Liver (tissue), 3 donors: Measurements from ENCODE around the gene TMTC1.

Source experiments
- ATF3 ChIP-seq: IDR thresholded peaks from 2 replicates; pipeline ENCODE4 v1.6.1; 2016; ENCODE audit warnings: antibody characterized with exemption
- CTCF ChIP-seq: fragments of 150-350 bp; IDR thresholded peaks from 2 replicates; pipeline ENCODE4 v1.5.1; 2017; ENCODE audit warnings: improper control_type of control experiment, low read depth, low read length; ENCODE audit not compliant: missing input control
- EGR1 ChIP-seq, 2 donors: IDR thresholded peaks; 2 replicates each; pipeline ENCODE4 v1.6.1; 2016 to 2018; ENCODE audit warnings: antibody characterized with exemption in 2 of 2, low read depth in 2 of 2
- GABPA ChIP-seq, 2 donors: IDR thresholded peaks in 1 of 2; conservative IDR thresholded peaks in 1 of 2; 2 replicates each; pipeline ENCODE4 v1.6.1; 2016; ENCODE audit warnings: antibody characterized with exemption in 2 of 2, mild to moderate bottlenecking in 1 of 2, moderate library complexity in 1 of 2
- HNF4A ChIP-seq, 2 donors: conservative IDR thresholded peaks; 2 replicates each; pipeline ENCODE4 v1.6.1; 2016; ENCODE audit warnings: antibody characterized with exemption in 2 of 2, mild to moderate bottlenecking in 2 of 2
- JUND ChIP-seq, 2 donors: IDR thresholded peaks; 2 replicates each; pipeline ENCODE4 v1.6.1; 2016; ENCODE audit warnings: antibody characterized with exemption in 2 of 2
- MAX ChIP-seq: IDR thresholded peaks from 2 replicates; pipeline ENCODE4 v1.6.1; 2016; ENCODE audit warnings: antibody characterized with exemption
- REST ChIP-seq: IDR thresholded peaks from 2 replicates; pipeline ENCODE4 v1.6.1; 2016; ENCODE audit warnings: antibody characterized with exemption, mild to moderate bottlenecking
- RXRA ChIP-seq, 2 donors: IDR thresholded peaks; 2 replicates each; pipeline ENCODE4 v1.6.1; 2017 to 2018; ENCODE audit warnings: antibody characterized with exemption in 2 of 2, mild to moderate bottlenecking in 1 of 2
- SP1 ChIP-seq: IDR thresholded peaks from 2 replicates; pipeline ENCODE4 v1.6.1; 2018; ENCODE audit warnings: antibody characterized with exemption, mild to moderate bottlenecking
- TAF1 ChIP-seq: conservative IDR thresholded peaks from 2 replicates; pipeline ENCODE4 v1.6.1; 2016; ENCODE audit warnings: antibody characterized with exemption, mild to moderate bottlenecking
- YY1 ChIP-seq: IDR thresholded peaks from 2 replicates; pipeline ENCODE4 v1.6.1; 2016; ENCODE audit warnings: antibody characterized with exemption, mild to moderate bottlenecking
- donor health status: healthy.
- donor health status: healthy.

GRCh38 chr12:29593001-29593400 is 190.7 kb downstream of the TMTC1 start:
- TF ChIP-seq CTCF (no peak), MAX (no peak), TAF1 (no peak), EGR1 (IDR thresholded peaks at IDR 0.05; ENCODE audit: low read depth in 2 of 2) (no peak), HNF4A (conservative IDR thresholded peaks at IDR 0.05) (no peak), ATF3 (no peak), GABPA (IDR thresholded peaks at IDR 0.05 in 1 of 2, conservative IDR thresholded peaks at IDR 0.05 in 1 of 2) (no peak), YY1 (no peak), JUND (IDR thresholded peaks at IDR 0.05) (no peak), SP1 (no peak), RXRA (IDR thresholded peaks at IDR 0.05) (no peak), REST (no peak)
